GOT3 (cell line): Measurements from ENCODE around the gene MED27.

Experiments
- DNase-seq: peaks from one replicate; lab custom pipeline; 2025; ENCODE audit warnings: mixed read lengths; lab: John Stamatoyannopoulos, UW

Gene MED27

DNA sequence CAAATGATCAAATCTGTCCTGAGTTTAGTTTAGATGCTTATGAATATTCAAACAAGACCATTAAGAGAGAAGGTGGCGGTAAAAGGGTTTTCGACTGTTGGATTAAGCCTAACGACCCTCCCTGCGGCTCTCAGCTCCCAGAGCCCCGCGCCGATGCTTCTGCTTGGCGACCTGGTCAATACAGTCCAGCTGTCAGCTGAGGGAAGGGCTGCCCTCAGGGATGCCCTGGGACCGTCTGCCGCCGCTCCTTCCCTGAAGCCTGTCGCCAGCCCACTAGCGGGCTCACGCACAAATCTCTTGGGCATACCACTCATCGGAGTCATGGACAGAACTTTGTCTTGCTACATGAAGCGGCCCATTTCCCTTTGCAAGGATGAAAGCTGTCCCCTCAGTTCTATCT, 203.2 kb downstream of the MED27 start:
- no peak for DNase-seq

DNA sequence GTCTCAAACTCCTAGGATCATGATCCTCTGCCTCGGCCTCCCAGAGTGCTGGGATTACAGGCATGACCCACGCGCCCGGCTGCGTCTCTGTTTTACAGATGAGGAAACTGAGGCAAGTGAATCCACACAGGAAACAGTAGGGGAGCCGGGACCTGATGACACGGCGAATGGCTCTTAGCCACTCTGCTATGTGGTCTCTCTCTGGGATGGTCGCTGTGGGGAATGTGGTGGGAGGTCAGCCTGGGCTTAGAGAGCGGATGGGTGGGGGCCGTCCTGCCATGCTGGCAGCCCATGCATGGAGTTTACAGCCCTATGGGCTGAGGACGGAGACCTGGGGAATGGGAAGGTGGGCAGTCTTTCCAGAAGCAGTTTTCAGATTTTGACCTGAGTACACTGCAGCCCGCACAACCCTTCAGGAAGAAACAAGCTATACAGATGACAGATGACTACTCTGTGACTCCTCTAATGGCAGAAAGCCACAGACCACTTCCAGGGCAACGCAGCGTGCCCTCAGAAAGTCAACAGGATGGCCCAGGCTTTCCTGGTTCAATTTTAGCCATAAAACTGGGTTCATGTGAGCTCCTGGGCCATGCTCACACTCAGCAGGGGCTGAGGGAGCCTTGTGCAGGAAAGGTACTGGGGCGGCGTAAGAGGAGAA, 203.7 kb downstream of the MED27 start:
- no peak for DNase-seq

DNA sequence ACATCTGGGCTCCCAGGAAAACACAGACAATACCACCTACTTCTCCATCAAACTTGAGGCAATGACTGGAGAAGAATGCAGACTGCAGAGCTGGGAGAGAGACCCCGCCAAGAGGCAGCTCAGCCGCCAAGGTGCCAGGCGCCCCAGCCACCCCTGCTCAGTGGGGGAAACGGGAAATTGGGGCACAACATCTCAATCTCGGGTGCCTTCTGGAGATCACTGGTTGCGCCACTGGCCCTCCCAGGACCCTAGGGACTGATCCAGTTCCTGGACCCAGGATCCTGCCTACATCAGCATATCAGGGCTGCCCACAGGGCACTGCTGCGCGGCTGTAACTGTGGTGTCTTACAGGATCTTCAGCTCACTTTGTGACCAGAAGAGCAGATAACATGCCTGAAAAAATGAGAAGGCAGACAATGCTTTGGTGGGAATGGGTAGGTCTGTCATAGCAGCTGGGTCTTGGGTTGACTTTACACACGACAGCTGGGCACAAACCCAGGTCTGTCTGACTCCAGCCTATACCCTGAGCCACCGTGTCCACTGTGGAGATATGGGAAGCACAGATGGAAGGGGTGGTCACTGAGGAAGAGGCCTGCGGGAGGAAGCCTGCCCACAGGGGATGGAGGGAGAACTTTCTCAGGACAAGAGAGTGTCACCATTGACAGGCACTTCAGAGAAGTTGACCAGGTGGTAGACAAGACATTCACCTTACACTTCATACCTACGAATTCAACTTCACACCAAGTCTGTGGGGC, 204.6 kb downstream of the MED27 start:
- DNase-seq, result no peak

DNA sequence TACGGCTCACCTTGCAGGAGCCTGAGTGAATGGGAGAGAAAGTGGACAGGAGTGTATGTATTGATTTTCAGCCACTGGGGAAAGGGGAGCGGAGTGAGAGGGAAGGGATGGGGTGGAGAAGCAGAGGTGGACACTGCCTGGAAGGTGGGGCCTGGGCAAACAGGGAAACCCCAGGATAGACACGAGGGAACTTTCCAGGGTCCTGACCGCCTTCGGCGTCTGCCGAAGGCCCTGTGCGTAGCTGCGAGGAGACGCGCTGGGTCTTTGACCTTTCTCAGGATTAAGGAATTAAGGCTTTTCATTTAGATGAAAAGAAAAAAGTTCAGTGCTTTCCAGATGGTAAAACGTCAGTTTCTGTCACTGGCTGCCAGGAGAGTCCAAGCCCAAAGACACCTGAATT, 205.2 kb downstream of the MED27 start:
- DNase-seq, result no peak

DNA sequence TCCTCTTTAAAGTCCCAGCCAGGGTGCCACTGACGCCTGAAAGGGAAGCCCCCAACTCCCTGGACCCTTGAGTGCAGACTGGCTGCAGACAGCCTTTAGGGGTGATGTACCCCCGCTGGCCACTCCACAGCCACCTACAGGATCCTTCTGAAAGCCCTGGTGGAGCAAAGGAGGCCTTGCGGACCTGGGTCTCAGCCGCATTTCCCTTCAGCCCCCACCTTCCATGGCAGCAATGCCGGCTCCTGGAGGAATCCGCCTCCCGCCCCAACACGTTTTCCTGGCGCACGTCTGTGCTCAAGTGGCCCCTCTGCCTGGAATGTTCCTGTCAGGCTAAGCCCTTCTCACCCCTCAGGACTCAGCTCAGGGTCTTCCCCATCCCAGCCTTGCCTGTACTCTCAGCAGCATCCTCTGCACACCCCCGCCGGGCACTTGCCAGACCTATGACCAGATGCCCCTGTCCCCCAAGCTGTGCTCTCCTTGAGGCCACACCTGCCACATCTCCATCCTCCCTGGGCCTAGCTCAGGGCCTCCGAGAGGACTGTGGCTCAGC, 205.7 kb downstream of the MED27 start:
- DNase-seq, result no peak

DNA sequence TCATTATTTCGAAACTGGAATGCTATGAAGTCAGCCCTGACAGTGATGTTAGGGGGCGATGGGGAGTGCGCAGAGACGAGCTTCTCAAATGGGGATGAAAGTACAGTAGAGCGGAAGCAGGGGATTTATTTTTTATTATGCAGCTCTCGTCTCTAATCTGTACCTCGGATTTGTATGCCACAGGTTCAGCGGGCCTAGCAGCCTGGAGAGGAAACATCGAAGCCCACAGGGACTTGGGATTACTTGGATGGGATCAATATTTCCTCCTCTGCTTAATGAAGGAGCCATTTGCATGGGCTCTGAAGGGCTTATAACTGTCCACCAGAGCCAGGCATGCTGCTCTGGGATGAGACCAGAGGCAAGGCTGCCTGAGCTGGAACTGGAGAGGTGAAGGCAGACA, 206.3 kb downstream of the MED27 start:
- DNase-seq, result no peak

DNA sequence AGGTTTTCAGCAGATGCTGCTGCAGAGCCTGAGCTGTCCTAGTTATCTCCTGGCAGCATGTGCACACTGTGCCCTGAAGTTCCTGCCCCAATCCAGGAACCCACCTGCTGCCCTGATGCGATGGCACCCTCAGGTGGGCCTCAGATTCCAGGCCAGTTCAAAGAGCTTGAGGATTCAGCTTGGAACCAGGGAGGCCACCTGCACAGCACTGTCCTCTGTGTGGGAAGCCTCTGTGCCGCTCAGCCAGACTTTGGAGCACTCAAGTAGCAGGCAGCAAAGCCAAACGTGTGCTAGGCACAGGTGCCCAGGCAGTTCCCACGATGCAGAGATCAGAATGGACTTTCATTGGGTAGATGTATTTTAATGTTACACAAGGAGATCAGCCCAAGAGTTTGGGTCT, 207.0 kb downstream of the MED27 start:
- no peak for DNase-seq

DNA sequence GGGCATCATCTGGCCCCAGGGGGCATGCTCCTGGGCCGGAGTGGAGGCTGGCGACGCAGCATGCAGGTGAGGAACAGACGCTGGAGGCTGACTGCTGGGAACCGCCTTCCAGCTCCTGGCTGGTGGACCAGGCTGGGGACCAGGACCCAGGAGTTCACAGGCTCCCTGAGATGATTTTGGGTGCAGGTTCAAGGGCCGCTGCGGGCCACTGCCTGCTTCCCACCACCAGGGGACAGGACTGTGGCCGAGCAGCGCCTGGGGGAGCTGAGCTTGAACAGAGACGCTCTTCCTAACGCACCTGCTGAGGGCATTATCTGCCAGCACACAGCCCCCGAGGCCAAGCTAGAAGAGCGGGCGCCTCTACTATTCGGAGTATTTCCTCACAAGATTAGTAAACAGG, 207.7 kb downstream of the MED27 start:
- DNase-seq, result no peak

DNA sequence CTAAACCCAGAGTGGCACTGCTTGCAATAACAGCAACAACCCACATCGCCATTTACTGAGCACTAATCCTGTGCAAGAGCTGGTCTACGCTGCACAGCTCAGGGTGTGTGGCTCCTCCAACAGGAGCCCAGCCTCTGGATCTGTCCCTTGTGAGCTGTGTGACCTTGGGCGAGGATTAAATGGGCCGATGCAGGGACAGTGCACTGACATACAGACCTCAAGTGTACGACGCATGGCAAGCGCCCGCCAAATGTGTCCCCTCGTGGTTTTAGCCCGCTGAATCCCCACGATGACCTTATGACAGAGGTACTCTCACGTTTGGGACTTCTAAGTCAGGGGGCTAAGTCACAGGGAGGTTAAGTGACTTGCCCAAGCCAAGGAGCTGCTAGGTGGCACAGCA, 209.5 kb downstream of the MED27 start:
- no peak for DNase-seq

DNA sequence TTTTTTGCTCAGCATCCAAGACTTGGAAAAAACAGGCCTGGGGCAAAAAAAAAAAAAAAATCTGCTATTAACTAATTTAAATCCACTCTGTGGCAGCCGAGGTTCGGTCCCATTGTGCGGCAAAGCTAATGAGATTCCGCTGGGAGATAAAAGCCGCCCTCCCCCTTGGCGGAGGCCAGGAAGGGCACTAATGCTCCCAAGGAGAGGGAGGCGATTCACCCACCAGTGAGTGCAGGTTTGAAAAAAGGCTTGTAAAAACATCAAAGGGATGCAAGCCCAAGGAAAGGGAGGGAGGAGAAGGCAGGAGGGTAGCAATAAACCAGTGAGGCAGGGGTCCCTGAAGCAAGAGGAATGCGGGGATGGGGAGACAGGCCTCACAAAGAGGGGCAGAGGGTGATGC, 210.3 kb downstream of the MED27 start:
- DNase-seq, result no peak

DNA sequence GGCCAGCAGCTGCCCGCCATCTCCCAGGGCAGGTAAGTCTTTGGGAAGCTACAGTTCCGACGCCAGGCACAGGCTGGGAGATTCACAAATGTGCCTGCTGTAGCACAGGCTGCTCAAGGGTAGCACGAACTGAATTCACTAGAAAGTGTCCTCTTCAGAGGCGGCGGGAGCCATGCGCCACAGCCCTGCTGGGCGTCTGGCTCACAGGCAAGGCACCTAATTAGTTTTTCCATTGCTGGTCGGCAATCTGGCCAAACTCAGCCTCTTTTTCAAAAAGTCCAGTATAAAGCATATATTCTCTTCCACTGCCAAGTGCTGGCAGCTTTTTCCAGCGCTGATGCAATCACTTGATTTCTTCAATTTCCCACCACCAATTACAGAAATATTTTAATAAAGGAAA, 210.9 kb downstream of the MED27 start:
- no peak for DNase-seq

DNA sequence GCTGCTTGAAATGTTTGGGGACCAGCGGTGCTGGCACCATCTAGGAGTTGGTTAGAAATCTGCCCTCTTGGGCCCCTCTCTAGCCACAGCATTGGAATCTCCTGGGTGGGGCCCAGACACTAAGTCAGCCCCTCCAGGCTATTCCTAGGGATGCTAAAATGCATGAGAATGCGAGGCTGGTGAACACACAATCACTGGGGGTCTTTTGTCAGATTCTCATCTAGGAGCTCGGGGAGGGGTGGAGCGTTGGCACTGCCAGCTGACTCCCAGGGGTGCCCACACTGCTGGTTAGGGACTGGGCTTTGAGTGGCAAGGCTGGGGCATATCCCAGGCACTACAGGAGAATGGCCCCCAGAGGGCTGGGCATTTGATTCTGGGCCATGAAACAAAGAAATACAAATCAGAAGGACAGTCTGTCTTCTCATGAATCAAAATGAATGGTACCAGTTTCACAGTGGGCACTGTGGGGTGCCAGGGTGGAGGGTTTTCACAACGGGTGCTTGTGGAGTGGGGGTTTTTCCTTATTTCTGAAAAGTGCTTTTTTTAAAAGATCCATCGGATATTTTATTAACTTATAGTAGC, 212.0 kb downstream of the MED27 start:
- no peak for DNase-seq

DNA sequence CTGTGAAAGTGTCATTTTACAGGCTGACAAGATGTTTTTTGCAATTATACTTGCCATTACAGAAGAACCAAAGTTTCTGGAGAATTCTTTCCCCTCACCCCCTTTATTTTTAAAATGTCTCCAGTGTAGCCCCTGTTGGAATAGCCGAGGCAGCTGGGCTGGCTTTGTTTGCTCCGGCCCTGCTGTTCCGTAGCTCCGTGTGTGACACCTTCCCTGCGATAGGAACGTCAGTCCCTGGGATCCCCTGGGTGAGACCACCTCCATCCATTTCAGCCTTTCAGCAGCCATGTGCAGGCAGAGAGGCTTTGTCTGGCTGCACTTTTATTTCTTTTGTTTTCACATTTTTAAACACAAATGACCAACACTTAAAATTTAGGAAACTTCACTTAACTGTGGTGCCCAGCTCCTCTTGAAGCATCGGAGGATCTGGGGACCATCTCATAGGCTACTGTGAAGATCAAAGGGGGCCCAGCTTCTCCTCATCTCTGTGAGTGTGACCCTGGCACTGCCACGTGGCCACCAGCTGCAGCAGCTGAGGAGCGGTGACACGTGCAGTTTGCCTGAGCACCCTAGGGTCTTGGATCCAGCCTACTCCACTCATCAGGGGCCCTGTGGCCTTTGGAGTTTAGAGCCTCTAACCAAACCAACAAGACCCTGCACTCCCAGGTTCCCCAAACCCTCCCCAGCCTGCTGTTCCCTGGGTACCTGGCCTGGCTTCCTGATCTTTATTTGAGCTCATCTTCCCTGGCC, 214.0 kb downstream of the MED27 start:
- DNase-seq, result no peak

DNA sequence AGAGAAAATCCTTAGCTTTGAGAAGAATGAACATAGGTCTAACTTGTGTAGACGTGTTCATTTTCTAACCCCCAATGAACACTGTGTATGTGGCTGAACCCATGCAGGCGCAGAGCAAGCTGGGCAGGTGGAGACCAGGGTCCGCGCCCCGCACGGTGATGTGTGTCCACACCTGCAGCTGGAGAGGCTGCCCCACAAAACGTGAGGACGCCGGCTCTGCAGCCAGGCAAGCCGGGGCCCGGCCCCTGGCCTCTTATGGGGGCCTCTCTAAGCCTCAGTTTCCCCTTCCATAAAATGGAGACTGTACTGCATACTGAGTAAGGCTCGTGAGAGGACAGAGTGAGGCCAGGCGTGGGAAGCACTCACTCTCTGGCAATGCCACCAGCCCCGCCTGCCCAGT, 215.1 kb downstream of the MED27 start:
- no peak for DNase-seq

DNA sequence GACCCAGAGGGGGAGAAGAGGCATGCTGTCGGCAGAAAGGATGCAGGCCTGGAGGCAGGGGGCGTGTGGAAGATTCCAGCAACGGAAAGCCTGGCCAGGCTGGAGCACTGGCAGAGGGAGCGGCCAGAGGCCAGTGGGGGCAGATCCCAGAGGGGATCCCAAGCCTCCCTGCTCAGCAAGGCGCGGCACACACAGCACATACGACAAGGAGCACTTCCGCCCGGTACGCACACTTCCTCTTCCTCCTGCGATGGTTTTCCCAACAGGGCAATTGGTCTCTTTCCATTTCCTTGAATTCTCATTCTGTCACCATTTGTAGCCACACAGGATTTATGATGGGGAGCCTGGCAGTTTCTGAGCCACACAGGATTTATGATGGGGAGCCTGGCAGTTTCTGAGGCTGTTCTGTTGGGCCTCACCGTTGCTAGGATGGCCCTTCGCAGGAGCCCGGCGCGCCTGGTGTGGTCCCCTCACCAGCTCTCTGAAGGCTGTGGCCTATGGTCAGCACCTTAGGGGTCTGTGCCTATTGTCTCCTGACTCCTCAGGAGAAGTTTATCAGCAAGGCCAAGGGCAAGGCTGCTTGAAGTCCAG, 216.3 kb downstream of the MED27 start:
- DNase-seq, result no peak

DNA sequence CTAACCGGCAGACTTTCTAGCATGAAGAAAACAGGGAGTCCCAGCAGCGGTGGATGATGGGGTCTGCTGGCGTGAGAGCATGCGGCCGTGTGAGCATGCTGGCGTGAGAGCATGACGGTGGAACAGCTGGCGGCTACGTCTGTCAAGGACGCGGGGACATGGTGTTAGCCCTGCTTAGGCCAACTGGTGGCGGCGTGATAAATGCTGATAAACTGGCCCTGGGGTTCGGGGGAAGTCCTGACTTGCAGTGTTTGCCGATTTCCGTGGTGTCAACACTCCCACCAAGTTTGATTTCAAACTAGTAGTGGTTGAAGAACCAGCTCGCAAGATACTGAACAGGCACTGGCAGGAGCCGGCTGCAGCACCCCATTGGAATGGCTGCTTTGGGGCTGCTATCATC, 217.4 kb downstream of the MED27 start:
- DNase-seq, result no peak

DNA sequence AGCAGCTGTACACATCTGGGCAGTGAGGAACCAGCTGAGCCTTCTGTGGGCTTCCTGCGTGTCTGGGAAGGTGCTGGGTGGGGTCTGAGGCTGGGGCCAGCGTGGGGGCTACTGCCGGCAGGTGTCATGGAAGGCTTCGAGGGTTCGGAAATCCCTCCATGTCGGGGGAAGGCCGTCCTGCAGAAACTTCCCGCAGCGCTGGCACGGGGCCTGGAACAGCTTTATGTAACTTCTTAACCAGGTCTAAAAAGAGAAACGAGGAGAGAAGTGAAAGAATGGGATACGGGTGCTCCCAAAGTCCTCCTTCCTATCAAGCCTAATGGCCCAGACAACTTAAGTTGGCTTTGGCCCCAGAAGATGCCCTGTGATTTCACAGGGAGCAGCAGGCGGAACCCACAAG, 219.2 kb downstream of the MED27 start:
- DNase-seq, result no peak

DNA sequence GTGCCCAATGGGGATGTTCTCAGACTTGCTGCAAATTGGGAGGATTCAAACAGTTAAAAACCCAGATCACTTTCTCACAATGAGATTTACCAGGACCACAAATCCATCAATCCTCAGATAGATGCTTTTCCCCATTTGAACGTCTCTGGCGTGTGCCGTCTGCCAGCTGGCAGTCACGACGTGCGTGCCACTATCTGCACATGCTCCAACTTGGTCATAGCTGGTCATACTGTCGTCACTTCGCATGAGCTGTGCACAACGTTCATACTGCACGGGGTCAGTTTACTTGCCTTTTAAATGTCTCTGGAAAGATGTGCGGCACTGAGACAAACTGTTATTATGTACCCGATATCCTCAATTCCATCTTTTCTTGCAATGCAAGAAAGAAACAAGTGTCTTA, 221.5 kb downstream of the MED27 start:
- no peak for DNase-seq

DNA sequence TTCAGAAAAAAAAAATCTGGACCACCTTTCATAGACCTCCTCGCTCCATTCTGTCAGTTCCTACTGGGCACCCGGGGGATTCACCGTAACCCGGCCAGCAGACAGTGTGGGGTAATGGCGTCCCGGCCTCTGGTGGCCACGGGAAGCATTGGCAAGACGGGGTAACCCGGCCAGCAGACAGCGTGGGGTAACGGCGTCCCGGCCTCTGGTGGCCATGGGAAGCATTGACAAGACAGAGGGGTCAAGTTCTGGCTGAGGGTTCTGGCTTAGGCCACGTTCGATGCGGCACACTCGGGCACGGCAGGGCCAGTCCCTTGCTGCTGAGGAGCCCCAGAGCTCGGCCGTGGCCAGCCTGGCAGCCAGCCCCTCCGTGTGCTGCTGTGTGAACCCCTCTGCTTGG, 223.6 kb downstream of the MED27 start:
- no peak for DNase-seq

DNA sequence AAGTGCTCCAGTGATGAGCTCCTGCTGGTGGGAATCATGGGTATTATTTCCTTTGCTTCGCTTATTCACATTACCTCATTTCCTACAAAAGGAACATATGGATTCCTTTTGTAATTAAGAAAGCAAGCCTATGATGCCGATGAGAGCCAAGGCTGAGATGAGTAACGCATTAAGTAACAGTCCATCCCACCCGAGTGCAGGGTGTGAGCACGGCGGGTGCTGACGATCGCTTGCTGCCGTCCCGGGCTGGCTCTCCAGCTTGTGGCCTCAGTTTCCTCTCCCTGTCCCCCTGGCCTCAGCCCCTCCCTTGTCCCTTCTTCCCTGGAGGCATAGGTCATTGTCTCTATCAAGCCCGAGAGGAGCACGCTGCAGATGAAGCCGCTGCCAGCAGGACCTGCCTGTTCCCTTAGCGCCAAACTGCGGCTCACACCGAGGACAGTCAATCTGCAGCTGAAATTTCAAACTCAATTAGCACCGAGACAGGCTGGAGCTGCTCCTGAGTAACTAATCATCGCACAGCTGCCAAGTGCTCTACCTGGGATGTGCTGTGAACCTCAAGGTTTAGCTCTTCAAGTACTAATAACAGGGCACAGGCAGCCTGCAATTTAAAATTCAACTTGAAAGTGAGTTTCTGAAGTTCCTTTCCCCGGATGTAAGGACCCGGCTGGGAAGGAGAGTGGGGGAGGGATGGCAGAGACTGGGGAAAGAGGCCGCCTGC, 224.6 kb downstream of the MED27 start:
- DNase-seq, result no peak

DNA sequence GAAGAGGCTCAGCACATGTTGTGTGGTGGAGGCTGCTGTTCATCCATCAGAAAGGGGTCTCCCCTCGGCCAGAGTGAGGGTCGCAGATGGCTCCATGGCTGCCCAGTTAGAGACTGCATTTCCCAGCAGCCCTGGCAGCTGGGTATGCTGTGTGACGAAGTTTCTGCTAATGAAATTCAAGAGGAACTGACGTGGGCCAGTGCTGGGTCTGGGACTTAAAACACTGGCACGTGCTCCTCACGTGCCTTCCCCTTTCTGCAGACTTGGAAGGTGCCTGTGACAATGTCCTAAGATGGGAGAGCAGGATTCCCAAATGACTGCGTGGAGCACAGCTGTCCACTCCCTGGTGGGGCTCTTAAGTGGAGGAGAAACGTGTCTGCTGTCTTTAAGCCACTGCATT, 225.3 kb downstream of the MED27 start:
- no peak for DNase-seq

DNA sequence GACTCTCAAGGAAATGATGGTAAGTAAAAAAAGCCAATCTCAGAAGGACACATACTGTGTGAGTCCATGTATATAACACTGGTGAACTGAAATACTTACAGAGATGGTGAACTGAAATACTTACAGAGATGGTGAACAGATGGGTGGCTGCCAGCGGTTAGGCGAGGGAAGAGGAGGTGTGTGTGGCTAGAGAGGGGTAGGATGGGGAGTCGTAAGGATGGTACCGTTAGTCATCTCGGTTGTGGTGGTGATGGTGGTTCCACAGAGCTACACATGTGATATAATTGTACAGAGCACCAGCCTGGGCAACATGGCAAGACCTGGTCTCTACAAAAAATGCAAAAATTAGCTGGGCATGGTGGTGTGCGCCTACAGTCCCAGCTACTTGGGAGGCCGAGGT, 226.2 kb downstream of the MED27 start:
- DNase-seq, result no peak
